Smooth muscle cell (in vitro differentiated cells): Measurements from ENCODE around the gene NDUFS2. TPM values are rescaled to one million over a fixed set of nuclear protein-coding genes. Genes with fewer than 3 reads are reported as not detected.

Source experiments
- DNase-seq: peaks from one replicate; lab custom pipeline; 2025; ENCODE audit not compliant: unreplicated experiment; lab: John Stamatoyannopoulos, UW
- H2AFZ ChIP-seq: fragments of 200-600 bp; sonication (generic); 2 replicates; pipeline ENCODE4 v1.6.0; 2016; ENCODE audit warnings: antibody characterized with exemption, low read depth, mild to moderate bottlenecking
- H3F3A ChIP-seq: fragments of 200-600 bp; sonication (generic); 2 replicates; pipeline ENCODE4 v1.6.0; 2017; ENCODE audit warnings: antibody characterized with exemption, low read depth
- H3K27ac ChIP-seq: fragments of 200-600 bp; sonication (generic); 2 replicates; pipeline ENCODE4 v1.5.1; 2016; ENCODE audit warnings: low read depth, mild to moderate bottlenecking
- H3K27me3 ChIP-seq: fragments of 200-600 bp; sonication (generic); 2 replicates; pipeline ENCODE4 v1.6.1; 2016; ENCODE audit warnings: low read depth, mild to moderate bottlenecking
- H3K36me3 ChIP-seq: fragments of 200-600 bp; sonication (generic); 2 replicates; pipeline ENCODE4 v1.5.1; 2016; ENCODE audit warnings: low read depth
- H3K4me1 ChIP-seq: fragments of 200-600 bp; sonication (generic); 2 replicates; pipeline ENCODE4 v1.5.1; 2016; ENCODE audit warnings: low read depth
- H3K4me2 ChIP-seq: fragments of 200-600 bp; sonication (generic); 2 replicates; pipeline ENCODE4 v1.6.0; 2016; ENCODE audit warnings: mild to moderate bottlenecking
- H3K4me3 ChIP-seq: fragments of 200-600 bp; sonication (generic); 2 replicates; pipeline ENCODE4 v1.5.1; 2016; ENCODE audit warnings: mild to moderate bottlenecking
- H3K79me2 ChIP-seq: fragments of 200-600 bp; sonication (generic); 2 replicates; pipeline ENCODE4 v1.6.0; 2016; ENCODE audit warnings: low read depth, mild to moderate bottlenecking
- H3K9ac ChIP-seq: fragments of 200-600 bp; sonication (generic); 2 replicates; pipeline ENCODE4 v1.6.0; 2016; ENCODE audit warnings: low read depth
- H3K9me3 ChIP-seq: fragments of 200-600 bp; sonication (generic); replicated peaks from 2 replicates; pipeline ENCODE4 v1.5.1; 2016; ENCODE audit warnings: low read depth
- H4K20me1 ChIP-seq: fragments of 200-600 bp; sonication (generic); 2 replicates; pipeline ENCODE4 v1.6.0; 2016; ENCODE audit warnings: low read depth
- CTCF ChIP-seq: fragments of 200-600 bp; sonication (generic); IDR thresholded peaks from 2 replicates; pipeline ENCODE4 v1.5.1; 2017; ENCODE audit warnings: borderline replicate concordance, mild to moderate bottlenecking, antibody characterized with exemption; ENCODE audit not compliant: insufficient read depth, poor library complexity, severe bottlenecking
- WGBS: methylation state at CpG from one replicate; pipeline ENCODE4 v1.1.7; 2016; ENCODE audit warnings: low lambda C conversion rate; 5-methylcytosine and 5-hydroxymethylcytosine counted together
- polyA plus RNA-seq: library from polyadenylated mRNA; unstranded; fragments of >200 nt; fragmentation: Nextera tagmentation; extraction: Ambion mirVana; gene quantifications from 2 replicates; pipeline ENCODE4 v1.2.1, GENCODE V29; 2016
- total RNA-seq: library from RNA; depleted of rRNA; stranded (reverse); fragments of >200 nt; gene quantifications from 2 replicates; pipeline ENCODE4 v1.2.3, GENCODE V29; 2014

Gene NDUFS2
- total and polyA plus RNA-seq, 2 experiments from 2014 or later: 58.1 to 139 TPM

DNA sequence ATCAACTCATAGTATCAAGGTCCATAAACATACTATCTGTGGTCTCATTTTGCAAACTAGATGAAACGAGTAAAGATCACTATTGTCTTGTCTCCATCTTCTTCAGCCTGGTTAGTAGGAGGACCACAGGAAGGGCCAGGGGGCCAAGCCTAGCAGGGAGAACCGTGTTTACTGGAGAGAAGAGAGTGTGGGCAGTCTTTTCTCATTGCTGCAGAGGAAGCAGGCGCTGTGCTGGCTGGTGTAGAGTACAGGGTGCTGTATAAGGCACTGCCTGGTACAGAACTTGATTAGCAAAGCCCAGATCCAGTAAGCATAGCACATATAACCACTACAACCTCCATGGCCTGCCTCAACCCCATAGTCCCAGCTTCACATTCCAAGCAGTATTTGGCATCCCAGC is 14.9 kb upstream of the NDUFS2 start:
- H3K27me3 ChIP-seq: no peaks in the 10 kb centered on the region
- H3K27ac ChIP-seq: no peak overlapping the region

GRCh38 chr1:161188381-161188780 is 13.8 kb upstream of the NDUFS2 start:
- WGBS: 91% methylated on average over 6 of the region's 6 CpGs
- Histone ChIP-seq H3K9ac (no peak overlapping the region), H3K4me3 (no peak overlapping the region), H3F3A (no peaks in the 10 kb centered on the region), H3K27me3 (no peaks in the 10 kb centered on the region), H3K4me2 (no peak overlapping the region), H3K27ac (no peak overlapping the region), H3K4me1 (no peaks in the 10 kb centered on the region), H4K20me1 (no peaks in the 10 kb centered on the region), H3K79me2 (no peaks in the 10 kb centered on the region), H3K9me3 (no peaks in the 10 kb centered on the region), H3K36me3 (no peaks in the 10 kb centered on the region), H2AFZ (no peak overlapping the region)
- no peak for DNase-seq
- no peak for TF ChIP-seq CTCF

More for the DNA sequence above, 14.9 kb upstream of the NDUFS2 start:
- Histone ChIP-seq H3K9me3 (no peaks in the 10 kb centered on the region), H3K4me2 (no peak overlapping the region), H3K79me2 (no peaks in the 10 kb centered on the region), H3K4me1 (no peaks in the 10 kb centered on the region), H3K36me3 (no peaks in the 10 kb centered on the region), H3K4me3 (no peak overlapping the region), H3F3A (no peaks in the 10 kb centered on the region), H2AFZ (no peak overlapping the region), H3K9ac (no peak overlapping the region), H4K20me1 (no peaks in the 10 kb centered on the region)
- 84% methylated on average over 3 of the region's 3 CpGs for WGBS
- DNase-seq: no peak
- no peak for TF ChIP-seq CTCF

GRCh38 chr1:161189036-161189435 is 13.1 kb upstream of the NDUFS2 start:
- no peaks in the 10 kb centered on the region for H3K4me1 ChIP-seq
- TF ChIP-seq CTCF: no peak
- no peaks in the 10 kb centered on the region for H4K20me1 ChIP-seq
- H3F3A ChIP-seq: no peaks in the 10 kb centered on the region
- no peak overlapping the region for H3K4me2 ChIP-seq
- DNase-seq: no peak
- H3K9ac ChIP-seq: no peak overlapping the region
- no peaks in the 10 kb centered on the region for H3K36me3 ChIP-seq
- H2AFZ ChIP-seq: no peak overlapping the region
- no peaks in the 10 kb centered on the region for H3K9me3 ChIP-seq
- no peak overlapping the region for H3K27ac ChIP-seq
- H3K79me2 ChIP-seq: no peaks in the 10 kb centered on the region
- H3K27me3 ChIP-seq: no peaks in the 10 kb centered on the region
- no peak overlapping the region for H3K4me3 ChIP-seq
- 96% methylated on average over 5 of the region's 5 CpGs for WGBS

- no peak for DNase-seq
- no peak overlapping the region for H3K4me2 ChIP-seq
- peaks cover 1% of the 10 kb centered on the region for H3K79me2 ChIP-seq
- H3K4me1 ChIP-seq: peaks cover under 1% of the 10 kb centered on the region
- TF ChIP-seq CTCF: no peak
- WGBS: 87% methylated on average over 22 of the region's 22 CpGs
- no peaks in the 10 kb centered on the region for H3F3A ChIP-seq
- no peak overlapping the region for H2AFZ ChIP-seq
- H3K27me3 ChIP-seq: no peaks in the 10 kb centered on the region
- H3K9ac ChIP-seq: no peak overlapping the region
- H3K27ac ChIP-seq: no peak overlapping the region
- H3K9me3 ChIP-seq: no peaks in the 10 kb centered on the region
- H3K4me3 ChIP-seq: no peak overlapping the region
- H4K20me1 ChIP-seq: no peaks in the 10 kb centered on the region
- no peaks in the 10 kb centered on the region for H3K36me3 ChIP-seq
Observed at GRCh38 chr1:161190962-161191521, 11.1 kb upstream of the NDUFS2 start.
